8988T (cell line): ENCODE data around the gene OPN1SW.

Source experiments
- DNase-seq: peaks from one replicate; pipeline ENCODE4 v3.0.0; 2011

The OPN1SW gene, protein sequence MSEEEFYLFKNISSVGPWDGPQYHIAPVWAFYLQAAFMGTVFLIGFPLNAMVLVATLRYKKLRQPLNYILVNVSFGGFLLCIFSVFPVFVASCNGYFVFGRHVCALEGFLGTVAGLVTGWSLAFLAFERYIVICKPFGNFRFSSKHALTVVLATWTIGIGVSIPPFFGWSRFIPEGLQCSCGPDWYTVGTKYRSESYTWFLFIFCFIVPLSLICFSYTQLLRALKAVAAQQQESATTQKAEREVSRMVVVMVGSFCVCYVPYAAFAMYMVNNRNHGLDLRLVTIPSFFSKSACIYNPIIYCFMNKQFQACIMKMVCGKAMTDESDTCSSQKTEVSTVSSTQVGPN

DNA sequence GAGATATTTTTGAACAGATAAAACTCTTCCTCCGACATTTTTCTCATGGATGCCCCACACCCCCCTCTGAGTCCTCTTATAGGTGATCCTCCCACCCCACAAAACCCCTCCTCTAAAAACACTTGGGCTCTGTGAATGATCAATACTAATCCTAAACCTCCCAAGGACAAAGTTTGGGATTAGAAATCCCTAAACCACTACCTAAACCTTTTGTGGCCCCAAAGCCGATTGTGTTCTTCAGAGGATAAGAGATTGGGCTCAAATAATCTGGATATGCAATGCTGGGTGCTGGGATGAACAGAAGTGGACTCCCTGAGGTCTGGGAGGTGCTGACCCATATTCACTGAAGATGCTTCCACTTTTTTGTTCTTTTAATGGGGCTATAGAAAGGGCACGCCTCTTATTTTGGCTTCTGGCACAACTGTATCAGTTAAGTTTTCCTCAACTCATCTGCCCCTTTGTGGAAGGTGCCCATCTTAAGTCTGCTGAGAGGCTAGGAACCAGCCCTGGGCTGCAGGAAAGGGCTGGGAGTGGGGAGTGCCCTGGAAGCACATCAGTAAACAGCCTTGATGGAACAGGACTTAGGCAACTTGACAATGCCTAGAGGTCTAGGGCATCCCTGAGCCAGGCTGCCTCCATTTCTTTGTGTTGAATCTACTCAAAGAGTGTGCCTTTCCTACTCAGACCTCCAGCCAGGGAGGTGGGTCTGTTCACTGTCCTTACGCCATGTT is at the start of gene OPN1SW:
Gene OPN1SW, minus strand, starts transcription at position 51 of the 731 bp plus-strand sequence. Its CDS starts 13 bp downstream, at position 38.
- DNase-seq, result no peak

DNA sequence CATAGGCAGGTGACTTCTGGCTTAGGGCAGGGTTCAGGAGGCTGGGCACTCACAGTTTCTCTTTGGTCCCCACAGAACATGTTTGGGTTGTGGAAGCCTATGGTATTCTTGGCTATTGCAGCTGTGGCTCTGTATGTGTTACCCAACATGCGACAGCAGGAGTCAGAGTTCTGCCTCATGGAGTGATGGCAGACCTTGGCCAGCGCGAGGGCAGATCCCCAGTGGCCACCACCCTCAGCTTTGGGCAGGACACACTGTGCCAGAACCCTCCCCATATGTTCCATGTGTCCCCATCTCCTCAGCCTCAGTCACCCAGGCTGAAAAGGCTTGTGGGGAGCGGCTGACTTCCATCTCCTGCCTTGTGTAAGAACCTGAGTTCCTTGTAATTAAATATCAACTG is 46.1 kb upstream of the OPN1SW start:
- DNase-seq, result no peak

GRCh38 chr7:128818694-128819093 is 43.1 kb upstream of the OPN1SW start:
- DNase-seq, result no peak

- no peak for DNase-seq
Measured at GRCh38 chr7:128815289-128815942, 39.8 kb upstream of the OPN1SW start.

DNA sequence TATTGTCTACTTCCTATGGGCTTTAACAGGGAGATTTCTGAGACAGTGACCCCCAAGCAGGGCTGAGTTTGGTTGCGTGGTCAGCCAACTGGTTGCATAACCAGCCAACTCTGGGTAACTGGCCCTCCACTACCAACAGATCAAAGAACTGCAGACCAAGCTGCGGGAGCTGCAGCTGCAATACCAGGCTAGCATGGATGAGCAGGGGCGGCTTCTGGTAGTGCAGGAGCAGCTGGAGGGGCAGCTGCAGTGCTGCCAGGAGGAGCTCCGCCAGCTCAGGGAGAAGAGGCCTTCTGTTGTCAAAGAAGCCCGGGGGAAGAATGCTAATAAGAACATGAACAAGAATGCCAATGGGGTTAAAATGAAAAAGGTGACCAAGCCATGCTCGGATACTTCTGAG is 38.9 kb upstream of the OPN1SW start:
- no peak for DNase-seq

DNA sequence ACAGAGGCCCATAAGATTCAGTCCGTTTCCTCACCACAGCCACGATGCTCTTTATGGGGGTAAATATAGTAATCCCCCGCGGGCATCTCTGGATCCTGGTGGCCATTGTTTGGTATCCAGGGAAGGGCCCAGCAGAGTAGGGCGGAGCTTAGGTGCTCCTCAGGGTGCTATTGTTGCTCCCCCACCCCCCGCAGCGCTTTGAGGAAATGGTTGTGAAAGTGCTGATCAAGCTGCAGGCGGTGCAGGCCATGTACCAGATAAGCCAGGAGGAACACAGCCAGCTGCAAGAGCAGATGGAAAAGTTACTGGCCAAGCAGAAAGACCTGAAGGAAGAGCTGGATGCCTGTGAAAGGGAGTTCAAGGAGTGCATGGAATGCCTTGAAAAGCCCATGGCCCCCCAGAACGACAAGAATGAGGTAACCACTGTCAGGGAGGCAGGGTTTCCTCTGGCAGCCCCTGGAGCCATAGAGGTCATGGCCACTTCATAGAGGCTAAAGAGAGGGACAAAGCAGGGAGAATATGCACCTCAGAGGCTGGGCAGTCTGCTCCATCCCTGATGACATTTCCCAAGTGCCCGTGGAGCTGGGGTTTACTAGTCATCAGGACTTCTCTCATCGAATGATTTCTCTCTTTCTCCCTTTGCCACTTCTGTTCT is 37.0 kb upstream of the OPN1SW start:
- no peak for DNase-seq

- DNase-seq, result no peak
Measured at GRCh38 chr7:128811631-128812430, 36.2 kb upstream of the OPN1SW start.

- no peak for DNase-seq
Measured at GRCh38 chr7:128810997-128811396, 35.4 kb upstream of the OPN1SW start.

- no peak for DNase-seq
Measured at GRCh38 chr7:128810473-128810872, 34.9 kb upstream of the OPN1SW start.

DNA sequence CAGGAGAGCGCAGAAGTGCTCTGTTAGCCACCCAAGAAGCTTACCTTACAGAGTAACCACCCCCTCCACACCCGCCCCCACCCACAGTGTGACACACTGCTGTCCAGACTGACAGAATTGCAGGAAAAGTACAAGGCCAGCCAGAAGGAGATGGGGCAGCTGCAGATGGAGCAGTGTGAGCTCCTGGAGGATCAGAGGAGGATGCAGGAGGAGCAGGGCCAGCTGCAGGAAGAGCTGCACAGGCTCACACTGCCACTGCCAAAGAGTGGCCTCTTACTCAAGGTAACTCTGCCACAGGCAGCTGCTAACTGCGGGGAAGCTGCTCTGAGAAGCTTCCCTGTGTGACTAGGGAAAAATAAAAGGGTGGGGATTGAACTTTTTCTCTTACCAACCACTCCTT is 33.8 kb upstream of the OPN1SW start:
- DNase-seq, result no peak

GRCh38 chr7:128807191-128807590 is 31.6 kb upstream of the OPN1SW start:
- no peak for DNase-seq

DNA sequence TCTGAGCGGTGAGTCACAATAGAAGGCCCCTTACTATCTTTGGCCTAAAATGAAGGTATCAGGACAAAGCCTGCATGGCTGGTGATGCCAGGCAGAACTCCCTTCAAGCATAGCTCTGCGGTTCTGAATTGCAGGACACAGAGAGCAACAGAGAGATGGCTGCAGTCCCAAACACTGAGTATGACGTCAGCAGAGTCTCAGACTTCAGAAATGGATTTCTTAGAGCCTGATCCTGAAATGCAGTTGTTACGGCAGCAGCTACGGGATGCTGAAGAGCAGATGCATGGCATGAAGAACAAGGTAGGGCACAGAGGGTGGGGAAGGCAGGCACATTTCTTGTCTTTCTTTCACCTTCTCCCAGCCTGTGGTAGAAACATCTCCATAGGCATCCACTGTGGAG is 29.6 kb upstream of the OPN1SW start:
- no peak for DNase-seq

- no peak for DNase-seq
Measured at GRCh38 chr7:128804484-128804883, 28.9 kb upstream of the OPN1SW start.

- no peak for DNase-seq
Measured at GRCh38 chr7:128801667-128802418, 26.2 kb upstream of the OPN1SW start.

DNA sequence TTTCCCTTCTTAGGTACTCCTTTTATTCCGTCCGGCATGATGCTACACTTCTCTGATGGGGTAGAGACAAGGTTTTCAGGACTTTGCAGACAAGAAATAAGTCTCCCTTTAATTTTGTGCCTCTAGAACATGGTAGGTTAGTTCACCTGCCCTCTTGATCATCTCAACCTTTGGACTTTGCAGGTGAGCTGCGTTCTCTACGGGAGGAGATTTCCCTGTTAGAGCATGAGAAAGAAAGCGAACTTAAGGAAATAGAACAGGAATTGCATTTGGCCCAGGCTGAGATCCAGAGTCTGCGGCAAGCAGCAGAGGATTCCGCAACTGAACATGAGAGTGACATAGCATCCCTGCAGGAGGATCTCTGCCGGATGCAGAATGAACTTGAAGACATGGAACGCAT is 25.4 kb upstream of the OPN1SW start:
- no peak for DNase-seq

DNA sequence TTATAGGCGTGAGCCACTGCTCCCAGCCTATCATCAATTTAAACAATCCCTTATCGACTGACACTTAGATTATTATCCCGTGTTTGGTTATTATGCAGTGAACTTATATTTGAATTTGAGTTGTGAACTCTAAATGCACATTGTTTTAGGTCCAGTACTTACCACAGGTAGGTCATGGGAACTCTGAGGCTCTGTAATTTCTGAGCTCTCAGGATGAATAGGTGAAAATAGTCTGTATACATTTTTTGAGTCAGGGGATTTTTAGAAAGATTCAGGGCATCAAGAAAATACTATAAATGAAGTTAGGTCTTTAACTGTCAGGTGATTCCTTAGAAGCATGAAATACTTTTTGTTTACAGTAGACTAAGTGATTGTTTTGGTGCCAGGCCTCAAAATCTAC is 25.0 kb upstream of the OPN1SW start:
- DNase-seq, result no peak

DNA sequence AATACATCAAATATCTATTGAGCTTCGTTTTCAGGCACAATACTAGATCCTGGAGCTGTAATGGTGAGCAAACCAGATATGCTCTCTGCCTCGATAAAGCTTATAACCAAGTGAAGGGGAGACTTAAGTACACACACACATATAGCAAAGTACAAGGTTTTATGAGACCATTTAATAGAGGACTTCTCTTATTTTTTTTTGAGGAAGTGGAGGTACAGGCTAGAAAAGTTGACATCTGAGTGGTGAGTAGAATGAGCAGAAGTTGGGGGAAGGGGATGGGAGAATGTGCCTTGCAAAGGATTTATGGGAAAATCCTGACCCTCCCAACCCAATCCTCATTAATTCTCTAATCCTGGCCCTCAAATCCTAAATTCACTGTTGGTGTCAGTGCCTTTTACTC is 23.9 kb upstream of the OPN1SW start:
- no peak for DNase-seq

- no peak for DNase-seq
Measured at GRCh38 chr7:128796327-128796726, 20.7 kb upstream of the OPN1SW start.

DNA sequence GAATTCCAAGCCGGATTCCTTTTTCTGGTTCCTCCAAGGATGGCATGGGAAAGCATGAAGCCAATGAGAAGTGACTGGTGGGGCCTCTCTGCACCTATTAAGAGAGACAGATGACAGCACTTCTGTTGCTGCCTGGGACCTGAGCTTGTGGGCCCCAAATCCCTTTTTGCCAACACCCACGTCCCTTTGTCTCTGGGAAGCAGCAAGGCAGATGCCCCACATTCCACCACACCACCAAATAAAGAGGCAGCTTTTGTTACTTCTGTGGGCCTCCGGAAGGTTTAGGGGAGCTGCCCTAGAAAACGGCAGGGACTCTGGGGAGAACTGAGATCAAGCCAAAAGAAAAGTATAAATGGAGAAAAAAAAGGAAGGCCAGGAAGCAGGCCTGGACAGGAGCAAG is 19.5 kb upstream of the OPN1SW start:
- DNase-seq, result no peak

- no peak for DNase-seq
Measured at GRCh38 chr7:128794436-128794835, 18.8 kb upstream of the OPN1SW start.

DNA sequence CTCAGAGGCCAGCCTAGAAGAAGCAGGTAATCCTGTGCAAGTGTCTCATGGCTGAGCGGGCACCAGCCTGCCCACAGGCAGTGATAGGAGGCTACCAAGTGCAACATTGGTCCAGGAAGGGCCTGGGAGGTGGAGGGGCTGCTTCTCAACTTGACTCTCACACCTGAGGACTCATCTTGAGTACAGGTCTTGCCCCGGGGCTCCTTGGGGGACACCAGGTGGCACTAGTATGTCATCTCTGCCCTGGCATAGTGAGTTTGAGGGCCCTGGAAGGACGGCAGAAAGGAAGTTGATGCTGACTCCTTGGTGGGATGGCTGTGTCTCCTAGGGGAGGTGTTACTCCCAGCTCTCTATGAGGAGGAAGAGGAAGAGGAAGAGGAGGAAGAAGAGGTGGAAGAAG is 18.4 kb upstream of the OPN1SW start:
- DNase-seq, result peak; percentile 51

DNA sequence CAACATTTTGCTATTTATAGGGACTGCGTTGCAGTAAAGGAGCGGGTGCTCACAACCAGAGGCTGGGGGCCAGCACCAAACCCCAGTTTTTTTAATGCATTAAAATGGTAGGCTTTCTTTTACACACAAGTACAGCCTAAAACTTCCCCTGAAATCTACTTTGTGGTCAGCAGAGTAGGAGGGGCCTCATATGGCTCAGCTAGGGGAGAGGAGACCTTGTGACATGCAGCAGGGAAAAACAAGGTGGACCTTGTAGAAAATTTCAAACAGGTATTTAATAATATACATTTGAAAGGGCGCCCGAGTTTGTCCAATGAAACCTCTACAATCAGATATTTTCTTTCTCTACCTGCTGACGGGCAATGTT is 17.6 kb upstream of the OPN1SW start:
- no peak for DNase-seq
